Prostate gland (tissue), 2 donors: ENCODE measurements around the gene REPIN1.

Experiments
- CTCF ChIP-seq, 4 experiments: fragments of 200-600 bp in 2 of 4; fragments of 450-650 bp in 2 of 4; sonication (generic) in 2 of 4; IDR thresholded peaks; 1 replicate in 3 of 4; 2 replicates in 1 of 4; pipeline ENCODE4 v1.5.1; 2016 to 2019; ENCODE audit warnings: antibody characterized with exemption in 4 of 4, mild to moderate bottlenecking in 2 of 4, moderate library complexity in 2 of 4
- POLR2A ChIP-seq: fragments of 450-650 bp; IDR thresholded peaks from one replicate; pipeline ENCODE4 v1.6.1; 2016; ENCODE audit warnings: antibody characterized with exemption, mild to moderate bottlenecking
- POLR2AphosphoS5 ChIP-seq: sonication (generic); formaldehyde crosslinking; IDR thresholded peaks from one replicate; pipeline ENCODE4 v1.6.1; 2017; ENCODE audit warnings: antibody characterized with exemption

- TF ChIP-seq CTCF (IDR thresholded peaks at IDR 0.05) (no peak), POLR2AphosphoS5 (no peak), POLR2A (no peak)
Observed at GRCh38 chr7:150421831-150422230, 53.2 kb downstream of the REPIN1 start.
